Tibial nerve (tissue), 4 donors: Measurements from ENCODE around the gene BAZ2A.

Source experiments
- CTCF ChIP-seq, 5 experiments: fragments of 200-600 bp in 3 of 5; fragments of 450-650 bp in 2 of 5; sonication (generic) in 3 of 5; IDR thresholded peaks; one replicate each; pipeline ENCODE4 v1.5.1; 2016 to 2019; ENCODE audit warnings: antibody characterized with exemption in 5 of 5, mild to moderate bottlenecking in 3 of 5, moderate library complexity in 2 of 5
- EP300 ChIP-seq, 2 donors: sonication (generic); formaldehyde crosslinking; IDR thresholded peaks; one replicate each; pipeline ENCODE4 v1.6.1; 2017; ENCODE audit warnings: antibody characterized with exemption in 2 of 2, mild to moderate bottlenecking in 1 of 2
- POLR2A ChIP-seq, 2 donors: fragments of 450-650 bp; IDR thresholded peaks; one replicate each; pipeline ENCODE4 v1.6.1; 2017; ENCODE audit warnings: antibody characterized with exemption in 2 of 2, mild to moderate bottlenecking in 2 of 2, moderate library complexity in 2 of 2

GRCh38 chr12:56629459-56630179 is 507 bp downstream of the BAZ2A start:
- no peak for TF ChIP-seq POLR2A (IDR thresholded peaks at IDR 0.05)
- TF ChIP-seq CTCF (IDR thresholded peaks at IDR 0.05), result no peak
- TF ChIP-seq EP300 (IDR thresholded peaks at IDR 0.05), result no peak
